Measurements from ENCODE around the gene GPRC5D.

GRCh38 chr12:12919666-12920435 is 32.1 kb downstream of the GPRC5D start:
- TF ChIP-seq POLR2A (IDR thresholded peaks at IDR 0.05): no peak
- TF ChIP-seq, protein P1, sequence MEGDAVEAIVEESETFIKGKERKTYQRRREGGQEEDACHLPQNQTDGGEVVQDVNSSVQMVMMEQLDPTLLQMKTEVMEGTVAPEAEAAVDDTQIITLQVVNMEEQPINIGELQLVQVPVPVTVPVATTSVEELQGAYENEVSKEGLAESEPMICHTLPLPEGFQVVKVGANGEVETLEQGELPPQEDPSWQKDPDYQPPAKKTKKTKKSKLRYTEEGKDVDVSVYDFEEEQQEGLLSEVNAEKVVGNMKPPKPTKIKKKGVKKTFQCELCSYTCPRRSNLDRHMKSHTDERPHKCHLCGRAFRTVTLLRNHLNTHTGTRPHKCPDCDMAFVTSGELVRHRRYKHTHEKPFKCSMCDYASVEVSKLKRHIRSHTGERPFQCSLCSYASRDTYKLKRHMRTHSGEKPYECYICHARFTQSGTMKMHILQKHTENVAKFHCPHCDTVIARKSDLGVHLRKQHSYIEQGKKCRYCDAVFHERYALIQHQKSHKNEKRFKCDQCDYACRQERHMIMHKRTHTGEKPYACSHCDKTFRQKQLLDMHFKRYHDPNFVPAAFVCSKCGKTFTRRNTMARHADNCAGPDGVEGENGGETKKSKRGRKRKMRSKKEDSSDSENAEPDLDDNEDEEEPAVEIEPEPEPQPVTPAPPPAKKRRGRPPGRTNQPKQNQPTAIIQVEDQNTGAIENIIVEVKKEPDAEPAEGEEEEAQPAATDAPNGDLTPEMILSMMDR (IDR thresholded peaks at IDR 0.05): no peak
- no peak for TF ChIP-seq POLR2AphosphoS5 (IDR thresholded peaks at IDR 0.05)
- TF ChIP-seq EP300 (IDR thresholded peaks at IDR 0.05): no peak
